Fibroblast of pulmonary artery (primary cell): ENCODE data around the gene UBE2U.

ENCODE experiments used
- DNase-seq: peaks from one replicate; pipeline ENCODE4 v3.0.0-alpha.2; 2010; ENCODE audit warnings: low read depth
- H3K4me3 ChIP-seq: replicated peaks from 2 replicates; pipeline ENCODE4 v1.5.1; 2011; ENCODE audit warnings: low read depth, mild to moderate bottlenecking, control low read depth, low read length, moderate library complexity
- TF ChIP-seq, protein P1 (sequence below): IDR thresholded peaks from 2 replicates; pipeline ENCODE4 v1.5.1; 2011; ENCODE audit warnings: mild to moderate bottlenecking, control low read depth, low read length, inconsistent platforms; ENCODE audit errors: missing control alignments

The UBE2U gene

DNA sequence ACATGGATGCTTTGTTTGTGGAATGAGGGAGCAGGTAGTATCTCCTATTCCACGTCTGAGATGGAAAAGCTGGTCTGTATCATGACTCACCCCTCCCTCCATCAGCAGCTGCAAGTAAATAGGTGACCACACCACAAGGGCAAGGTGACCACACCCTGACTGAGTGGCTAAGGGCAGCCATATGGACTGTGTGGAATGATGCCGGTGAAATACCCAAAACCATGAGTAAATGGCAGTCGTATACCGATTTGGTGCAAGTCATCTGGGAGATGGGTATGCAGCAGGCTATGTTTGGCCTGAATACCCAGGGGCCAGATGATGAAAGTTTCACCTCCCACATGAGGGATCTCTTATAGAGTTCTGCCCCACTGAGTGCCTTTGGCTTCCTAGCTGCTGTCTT, 15.8 kb upstream of the UBE2U start:
- TF ChIP-seq, protein P1, sequence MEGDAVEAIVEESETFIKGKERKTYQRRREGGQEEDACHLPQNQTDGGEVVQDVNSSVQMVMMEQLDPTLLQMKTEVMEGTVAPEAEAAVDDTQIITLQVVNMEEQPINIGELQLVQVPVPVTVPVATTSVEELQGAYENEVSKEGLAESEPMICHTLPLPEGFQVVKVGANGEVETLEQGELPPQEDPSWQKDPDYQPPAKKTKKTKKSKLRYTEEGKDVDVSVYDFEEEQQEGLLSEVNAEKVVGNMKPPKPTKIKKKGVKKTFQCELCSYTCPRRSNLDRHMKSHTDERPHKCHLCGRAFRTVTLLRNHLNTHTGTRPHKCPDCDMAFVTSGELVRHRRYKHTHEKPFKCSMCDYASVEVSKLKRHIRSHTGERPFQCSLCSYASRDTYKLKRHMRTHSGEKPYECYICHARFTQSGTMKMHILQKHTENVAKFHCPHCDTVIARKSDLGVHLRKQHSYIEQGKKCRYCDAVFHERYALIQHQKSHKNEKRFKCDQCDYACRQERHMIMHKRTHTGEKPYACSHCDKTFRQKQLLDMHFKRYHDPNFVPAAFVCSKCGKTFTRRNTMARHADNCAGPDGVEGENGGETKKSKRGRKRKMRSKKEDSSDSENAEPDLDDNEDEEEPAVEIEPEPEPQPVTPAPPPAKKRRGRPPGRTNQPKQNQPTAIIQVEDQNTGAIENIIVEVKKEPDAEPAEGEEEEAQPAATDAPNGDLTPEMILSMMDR = no peak
- H3K4me3 ChIP-seq = no peak overlapping the region
- no peak for DNase-seq

DNA sequence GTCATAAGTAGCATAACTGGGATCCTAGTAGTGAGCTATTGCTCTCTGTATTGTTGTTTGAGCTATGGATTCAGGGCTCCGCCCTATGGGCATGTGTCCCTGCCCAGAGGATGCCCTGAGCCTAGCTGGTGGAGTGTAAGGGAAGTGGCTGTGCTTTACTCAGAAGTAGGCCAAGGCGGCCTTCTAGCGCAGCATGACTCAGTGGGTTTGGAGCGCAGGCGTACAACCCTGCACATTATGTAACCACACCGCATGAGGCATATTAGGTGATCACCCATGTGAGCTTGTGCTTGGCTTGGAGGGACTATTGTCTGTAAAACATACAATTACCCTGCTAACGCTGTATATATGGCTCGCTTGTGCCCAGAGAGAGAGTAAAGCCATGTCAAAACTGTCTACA, 11.1 kb upstream of the UBE2U start:
- DNase-seq = no peak
- no peak overlapping the region for H3K4me3 ChIP-seq
- TF ChIP-seq, protein P1 = no peak

DNA sequence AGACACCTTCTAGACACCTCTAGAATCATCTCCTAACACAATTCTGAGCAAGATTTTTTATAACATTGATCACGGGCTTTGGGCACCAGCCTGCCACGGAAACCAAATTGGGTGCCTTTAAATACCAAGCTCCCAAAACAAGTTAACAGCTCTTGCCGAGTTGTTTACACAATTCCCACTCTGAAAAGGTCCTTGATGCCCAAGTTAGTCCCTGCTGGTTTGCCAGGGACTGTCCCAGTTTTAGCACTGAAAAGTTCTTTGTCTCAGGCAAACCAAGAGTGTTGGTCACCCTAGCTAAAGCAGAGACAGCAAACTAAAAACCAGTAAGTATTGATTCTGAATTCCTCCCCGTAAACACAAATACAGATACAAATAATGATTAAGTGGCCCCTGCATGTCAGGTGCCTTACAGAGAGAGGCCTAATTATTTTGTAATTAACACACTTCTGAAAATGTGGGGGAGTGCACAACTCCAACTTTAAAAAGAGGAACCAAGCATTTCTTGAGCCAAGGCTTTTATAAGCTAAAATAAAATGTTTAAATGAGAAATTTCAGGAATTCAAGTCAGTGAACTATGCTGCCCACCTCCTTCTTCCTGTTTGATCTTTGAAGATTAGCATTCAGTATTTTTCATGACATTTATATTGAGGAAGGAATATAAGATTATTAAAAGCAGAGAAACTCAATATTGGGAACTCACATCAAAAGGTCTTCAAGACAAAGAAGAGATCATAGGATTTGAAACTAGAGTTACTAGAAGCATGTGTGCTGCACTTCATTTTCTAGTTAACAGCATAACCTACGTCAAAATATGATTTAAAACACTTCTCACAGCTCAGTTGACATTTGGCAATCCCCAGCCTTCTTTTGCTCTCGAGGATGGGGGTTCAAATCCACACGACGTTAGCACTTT, 9.0 kb upstream of the UBE2U start:
- H3K4me3 ChIP-seq = no peak overlapping the region
- no peak for DNase-seq
- TF ChIP-seq, protein P1 = no peak

DNA sequence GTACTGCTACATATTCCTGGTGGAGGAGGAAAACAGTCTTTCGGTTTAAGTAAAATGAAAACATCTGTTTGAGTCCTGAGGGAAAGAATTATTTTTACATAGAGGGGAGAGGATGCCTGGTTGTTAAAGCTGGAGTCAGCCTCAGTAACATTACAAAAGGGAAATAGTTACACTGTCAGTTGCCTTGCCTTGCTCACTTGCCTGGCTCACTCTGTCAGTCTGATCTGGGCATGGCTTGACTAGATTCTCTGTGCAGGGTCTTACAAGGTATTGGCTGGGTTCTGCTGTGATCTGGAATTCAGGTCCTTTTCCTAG, 8.4 kb upstream of the UBE2U start:
- no peak overlapping the region for H3K4me3 ChIP-seq
- TF ChIP-seq, protein P1 = no peak
- DNase-seq = no peak

DNA sequence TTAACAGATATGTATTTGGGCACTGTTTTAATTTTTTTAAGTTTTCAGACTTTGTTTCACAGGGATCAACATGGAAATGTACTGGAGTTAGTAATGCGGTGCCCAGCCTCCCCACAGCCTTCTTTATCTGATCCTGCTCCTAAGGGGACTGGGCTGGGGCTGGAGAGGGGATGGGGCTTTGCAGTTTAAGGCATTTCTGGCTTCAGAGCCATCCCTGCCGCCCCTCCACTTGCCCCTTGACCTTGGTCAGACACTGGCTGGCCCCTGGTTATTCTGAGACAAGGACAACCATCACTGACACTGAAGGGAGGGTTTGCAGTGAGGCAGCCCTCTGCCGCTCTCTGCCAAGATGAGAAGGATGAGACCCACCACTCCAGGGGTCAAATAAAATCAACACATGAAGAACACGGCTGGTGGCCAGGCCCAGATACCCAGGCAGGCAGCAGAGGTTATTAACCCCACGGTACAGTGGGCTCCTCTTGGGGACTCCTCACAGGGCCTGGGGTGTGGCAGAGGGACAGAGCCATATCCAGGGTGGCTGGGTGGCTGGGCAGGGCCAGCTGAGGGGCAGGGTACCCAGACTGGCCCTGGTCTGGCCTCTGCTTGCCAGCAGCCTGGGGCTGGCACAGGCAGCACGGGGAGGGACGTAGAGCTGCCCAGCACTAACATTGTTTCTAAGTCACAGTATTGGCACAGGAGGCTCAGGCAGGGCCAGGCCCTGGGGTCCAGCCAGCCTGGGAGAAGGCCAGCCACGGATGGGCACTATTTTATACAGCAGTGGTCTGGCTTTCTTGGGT, 7.2 kb upstream of the UBE2U start:
- DNase-seq = no peak
- TF ChIP-seq, protein P1 = no peak
- no peak overlapping the region for H3K4me3 ChIP-seq

DNA sequence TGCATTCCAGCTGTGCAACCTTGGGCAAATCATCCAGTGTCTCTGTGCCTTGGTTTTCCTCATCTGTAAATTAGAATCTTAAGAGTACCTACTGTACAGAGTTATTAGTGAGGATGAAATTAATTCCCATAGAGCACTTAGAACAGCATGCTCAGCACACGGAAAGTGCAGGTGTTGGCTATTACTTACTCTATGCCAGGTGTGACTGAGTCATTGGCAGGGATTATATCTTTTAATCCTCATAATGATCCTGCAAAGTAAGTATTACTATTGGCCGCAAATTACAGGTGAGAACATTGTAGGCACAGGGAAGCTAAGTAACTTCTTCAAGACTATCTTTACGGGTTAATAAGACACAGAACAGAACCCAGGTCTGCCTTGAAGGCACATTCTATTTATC, 6.3 kb upstream of the UBE2U start:
- TF ChIP-seq, protein P1 = no peak
- no peak for DNase-seq
- H3K4me3 ChIP-seq = no peak overlapping the region
